Osteoblast (primary cell): Measurements from ENCODE around the gene NAGA. TPM values are rescaled to one million over a fixed set of nuclear protein-coding genes. Genes with fewer than 3 reads are reported as not detected.

Experiments
- DNase-seq: peaks from one replicate; pipeline ENCODE4 v3.0.0; 2011; ENCODE audit warnings: low spot score, mixed read lengths; ENCODE audit not compliant: insufficient read length; ENCODE audit errors: missing footprints
- H2AFZ ChIP-seq: 2 replicates; pipeline ENCODE4 v1.6.0; 2011; ENCODE audit warnings: mild to moderate bottlenecking, low read length
- H3K27ac ChIP-seq: 2 replicates; pipeline ENCODE4 v1.5.1; 2011; ENCODE audit warnings: mild to moderate bottlenecking, low read depth, low read length, moderate library complexity
- H3K27me3 ChIP-seq: 2 replicates; pipeline ENCODE4 v1.6.0; 2012; ENCODE audit warnings: mild to moderate bottlenecking, control low read depth, inconsistent platforms, low read length, moderate library complexity; ENCODE audit not compliant: insufficient read depth
- H3K36me3 ChIP-seq: 2 replicates; pipeline ENCODE4 v1.5.1; 2011; ENCODE audit warnings: mild to moderate bottlenecking, low read length, control low read depth, moderate library complexity; ENCODE audit not compliant: insufficient read depth
- H3K4me1 ChIP-seq: 2 replicates; pipeline ENCODE4 v1.5.1; 2011; ENCODE audit warnings: mild to moderate bottlenecking, low read length, control low read depth, moderate library complexity; ENCODE audit not compliant: insufficient read depth
- H3K4me2 ChIP-seq: 2 replicates; pipeline ENCODE4 v1.6.0; 2011; ENCODE audit warnings: mild to moderate bottlenecking, low read length; ENCODE audit not compliant: insufficient read depth
- H3K4me3 ChIP-seq: fragments of 200-600 bp; sonication (generic); 3 replicates; pipeline ENCODE4 v1.5.1; 2012; ENCODE audit warnings: mild to moderate bottlenecking, low read length, inconsistent platforms; ENCODE audit not compliant: insufficient read depth
- H3K79me2 ChIP-seq: 2 replicates; pipeline ENCODE4 v1.6.0; 2012; ENCODE audit warnings: mild to moderate bottlenecking, low read length, control low read depth, inconsistent platforms; ENCODE audit not compliant: insufficient read depth
- H3K9me3 ChIP-seq: 2 replicates; pipeline ENCODE4 v1.5.1; 2011; ENCODE audit warnings: low read depth, low read length, control low read depth
- H4K20me1 ChIP-seq: 2 replicates; pipeline ENCODE4 v1.6.0; 2012; ENCODE audit warnings: mild to moderate bottlenecking, low read length, control low read depth; ENCODE audit not compliant: insufficient read depth
- CTCF ChIP-seq: IDR thresholded peaks from 2 replicates; pipeline ENCODE4 v1.5.1; 2011; ENCODE audit warnings: mild to moderate bottlenecking, low read depth, low read length, moderate library complexity; ENCODE audit errors: extremely low read depth
- total RNA-seq: library from RNA; depleted of rRNA; stranded (reverse); fragments of >200 nt; gene quantifications from 2 replicates; pipeline ENCODE4 v1.2.3, GENCODE V29; 2012

The NAGA gene
- total RNA-seq, 1 donor, result 44.2 TPM

DNA sequence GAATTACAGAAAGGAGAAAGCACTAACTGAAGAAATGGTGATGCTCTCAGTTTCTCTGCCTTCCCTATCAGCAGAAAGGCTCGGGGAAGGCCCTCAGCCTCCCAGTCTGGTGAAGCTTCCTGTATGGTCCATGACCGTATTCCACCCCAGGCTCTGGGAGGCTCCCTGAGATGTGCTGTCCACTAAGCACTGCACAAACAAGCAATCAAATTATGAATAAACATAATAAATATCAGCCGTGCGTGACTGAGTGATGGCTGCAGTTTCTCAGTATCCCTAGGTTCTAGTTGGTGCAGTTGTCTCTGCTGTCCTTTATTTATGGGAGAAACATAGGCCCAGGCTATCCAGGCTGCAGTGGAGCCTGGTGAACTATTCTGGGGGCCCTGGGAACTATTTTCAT, 12.5 kb upstream of the NAGA start:
- Histone ChIP-seq H3K79me2 (peaks cover 37% of the 10 kb centered on the region), H2AFZ (no peak overlapping the region), H3K27ac (no peak overlapping the region), H3K9me3 (no peaks in the 10 kb centered on the region), H4K20me1 (no peaks in the 10 kb centered on the region), H3K4me2 (no peak overlapping the region), H3K36me3 (peaks cover 43% of the 10 kb centered on the region), H3K4me3 (no peak overlapping the region), H3K4me1 (peaks cover 10% of the 10 kb centered on the region), H3K27me3 (no peaks in the 10 kb centered on the region)
- no peak for DNase-seq
- TF ChIP-seq CTCF, result no peak

DNA sequence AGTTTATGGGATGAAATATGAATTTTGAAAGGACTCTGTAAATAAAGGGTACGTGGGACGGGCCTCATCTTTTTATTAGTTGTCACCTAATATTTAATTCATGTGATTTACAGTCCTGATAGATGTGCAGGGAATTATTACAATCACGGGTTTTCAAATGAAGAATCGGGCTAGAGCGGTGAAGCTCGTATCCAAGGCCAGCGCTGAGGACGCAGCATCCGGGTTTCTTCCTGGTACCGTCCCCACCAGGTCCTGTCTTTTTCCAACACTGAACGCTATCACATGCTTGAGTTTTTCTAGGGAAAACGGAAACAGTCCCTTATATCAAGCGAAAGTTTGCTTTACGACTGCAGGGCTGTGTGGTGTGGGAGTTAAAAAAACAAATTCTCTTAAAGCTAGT, 9.7 kb upstream of the NAGA start:
- peaks cover 50% of the 10 kb centered on the region for H3K36me3 ChIP-seq
- H3K27me3 ChIP-seq, result no peaks in the 10 kb centered on the region
- H3K4me1 ChIP-seq, result peaks cover 11% of the 10 kb centered on the region
- H3K9me3 ChIP-seq, result no peaks in the 10 kb centered on the region
- peak overlapping the region; percentile 85 for H3K27ac ChIP-seq
- no peak for TF ChIP-seq CTCF
- H3K79me2 ChIP-seq, result peaks cover 22% of the 10 kb centered on the region
- peak; percentile 68 for DNase-seq
- H4K20me1 ChIP-seq, result no peaks in the 10 kb centered on the region
- peak overlapping the region; percentile 96 for H3K4me2 ChIP-seq
- peak overlapping the region; percentile 91 for H2AFZ ChIP-seq
- H3K4me3 ChIP-seq, result peak overlapping the region; percentile 90

DNA sequence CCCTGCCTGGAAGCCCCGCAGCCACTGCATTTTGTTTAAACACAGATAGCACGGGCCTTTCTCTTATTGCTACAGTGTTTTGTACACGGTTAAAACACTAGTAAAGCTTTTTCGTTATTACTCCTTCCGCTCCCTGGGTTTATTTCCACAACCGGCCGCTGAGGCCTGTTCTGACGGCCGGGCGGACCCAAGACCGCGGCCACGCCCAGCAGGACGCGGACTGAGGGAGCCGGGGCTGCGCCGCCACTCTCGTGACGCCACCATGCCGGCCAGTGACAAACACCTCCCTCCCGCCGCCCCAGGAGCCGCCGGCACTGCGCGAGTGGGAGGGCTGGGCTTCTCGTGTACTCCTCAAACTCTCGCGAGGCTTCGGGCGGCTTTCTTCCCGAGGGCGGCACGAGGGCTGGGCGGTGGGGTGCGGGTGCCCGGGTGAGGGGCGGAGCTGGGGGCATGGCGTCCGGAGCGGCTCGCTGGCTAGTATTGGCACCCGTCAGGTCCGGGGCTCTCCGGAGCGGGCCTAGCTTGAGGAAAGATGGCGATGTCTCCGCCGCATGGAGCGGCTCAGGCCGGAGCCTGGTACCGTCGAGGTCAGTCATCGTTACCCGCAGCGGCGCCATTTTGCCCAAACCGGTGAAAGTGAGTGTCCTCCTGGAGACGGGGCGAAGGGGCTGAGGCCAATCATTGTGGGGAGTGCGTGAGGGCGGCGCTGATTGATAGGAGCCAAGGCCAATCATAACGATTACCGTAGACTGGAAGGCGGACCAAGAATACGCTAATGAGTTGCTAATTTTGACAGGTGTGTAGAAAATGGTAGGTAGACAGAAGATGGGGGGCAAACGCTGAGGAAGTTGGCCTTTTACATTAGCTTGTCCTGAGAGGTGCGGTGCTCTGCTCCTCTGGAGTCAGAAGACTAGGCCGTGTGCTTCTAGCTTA, 9.0 kb upstream of the NAGA start, which contains the start of gene SMDT1:
Gene SMDT1, plus strand, starts transcription at position 382 of the 933 bp plus-strand sequence. Its CDS starts 69 bp downstream, at position 451.
- Histone ChIP-seq H3K27ac (peak within 1 kb of the TSS; percentile 85), H2AFZ (peak within 1 kb of the TSS; percentile 91), H3K36me3 (peaks cover 48% of the 10 kb centered on the region), H3K27me3 (no peaks in the 10 kb centered on the region), H3K9me3 (no peaks in the 10 kb centered on the region), H3K4me1 (peaks cover 18% of the 10 kb centered on the region), H4K20me1 (no peaks in the 10 kb centered on the region), H3K4me3 (peak within 1 kb of the TSS; percentile 90), H3K79me2 (peaks cover 29% of the 10 kb centered on the region), H3K4me2 (peak within 1 kb of the TSS; percentile 96)
- TF ChIP-seq CTCF, result no peak
- DNase-seq, result peak; percentile 100
